HG03064 (cell line): ENCODE results near the gene TARBP2.

Experiments used
- ATAC-seq: cut with Tn5 transposase; IDR thresholded peaks from one replicate; pipeline ENCODE4 v1.9.1; 2021; ENCODE audit warnings: low read depth; ENCODE audit not compliant: unreplicated experiment

Gene TARBP2

GRCh38 chr12:53551889-53552291, 50.8 kb downstream of the TARBP2 start:
- no peak for ATAC-seq

- ATAC-seq, result no peak
These were observed 51.6 kb downstream of the TARBP2 start for GRCh38 chr12:53552361-53553327.
